Right hindlimb (tissue), 1 donor: Measurements from ENCODE around the gene PRDM16.

Experiments used
- DNase-seq: peaks from one replicate; pipeline ENCODE4 v3.0.0-alpha.2; 2018

The PRDM16 gene

GRCh38 chr1:3428899-3429298 is 359.9 kb downstream of the PRDM16 start:
- DNase-seq = no peak

- DNase-seq = no peak
These were observed 360.3 kb downstream of the PRDM16 start for GRCh38 chr1:3429320-3429719.

GRCh38 chr1:3429766-3430165 is 360.8 kb downstream of the PRDM16 start:
- DNase-seq = no peak

- no peak for DNase-seq
These were observed 361.4 kb downstream of the PRDM16 start for GRCh38 chr1:3430406-3430805.

- DNase-seq = no peak
These were observed 361.8 kb downstream of the PRDM16 start for GRCh38 chr1:3430820-3431219.

GRCh38 chr1:3431266-3431665 is 362.3 kb downstream of the PRDM16 start:
- no peak for DNase-seq

- no peak for DNase-seq
These were observed 362.7 kb downstream of the PRDM16 start for GRCh38 chr1:3431686-3432085.

- no peak for DNase-seq
These were observed 363.3 kb downstream of the PRDM16 start for GRCh38 chr1:3432306-3432705.

GRCh38 chr1:3433076-3433475 is 364.1 kb downstream of the PRDM16 start:
- no peak for DNase-seq

- no peak for DNase-seq
These were observed 364.8 kb downstream of the PRDM16 start for GRCh38 chr1:3433596-3434320.

- no peak for DNase-seq
These were observed 365.6 kb downstream of the PRDM16 start for GRCh38 chr1:3434406-3435110.

GRCh38 chr1:3435666-3436065 is 366.7 kb downstream of the PRDM16 start:
- no peak for DNase-seq

GRCh38 chr1:3436451-3436850 is 367.4 kb downstream of the PRDM16 start:
- no peak for DNase-seq

- no peak for DNase-seq
These were observed 367.9 kb downstream of the PRDM16 start for GRCh38 chr1:3436901-3437300.

GRCh38 chr1:3438661-3439180 is 369.7 kb downstream of the PRDM16 start:
- no peak for DNase-seq

GRCh38 chr1:3439346-3440299 is 370.6 kb downstream of the PRDM16 start:
- DNase-seq = no peak

- no peak for DNase-seq
These were observed 371.3 kb downstream of the PRDM16 start for GRCh38 chr1:3440300-3440681.

GRCh38 chr1:3440711-3441409 is 371.9 kb downstream of the PRDM16 start:
- no peak for DNase-seq

GRCh38 chr1:3441410-3441847 is 372.4 kb downstream of the PRDM16 start:
- DNase-seq = no peak

GRCh38 chr1:3441880-3442279 is 372.9 kb downstream of the PRDM16 start:
- no peak for DNase-seq

GRCh38 chr1:3442331-3442730 is 373.3 kb downstream of the PRDM16 start:
- no peak for DNase-seq

GRCh38 chr1:3442901-3443300 is 373.9 kb downstream of the PRDM16 start:
- DNase-seq = no peak
